ENCODE results near the gene SPACDR.

Gene SPACDR

GRCh38 chr7:100484673-100485045 lies 20.6 kb upstream of the SPACDR start:
- no peak for DNase-seq (ENCODE audit: low spot score)

- DNase-seq (ENCODE audit: low spot score), result peak; percentile 35
Observed at GRCh38 chr7:100483722-100484672, 19.9 kb upstream of the SPACDR start, which contains the start of gene NYAP1. NYAP1 (plus strand) TSS chr7:100483927; CDS start chr7:100485312, 1,385 bp downstream.

GRCh38 chr7:100483090-100483721 lies 19.1 kb upstream of the SPACDR start:
- DNase-seq (ENCODE audit: low spot score), result peak; percentile 29

- DNase-seq (ENCODE audit: low spot score), result no peak
Observed at GRCh38 chr7:100482728-100483089, 18.6 kb upstream of the SPACDR start.

GRCh38 chr7:100481466-100481865 lies 17.4 kb upstream of the SPACDR start:
- no peak for DNase-seq (ENCODE audit: low spot score)

GRCh38 chr7:100478958-100479660 lies 15.0 kb upstream of the SPACDR start, which contains the start of gene TSC22D4:
TSC22D4 (minus strand) TSS chr7:100479214; CDS start chr7:100478038, 1,176 bp downstream.
- peak; percentile 96 for DNase-seq (ENCODE audit: low spot score)

- DNase-seq (ENCODE audit: low spot score), result no peak
Observed at GRCh38 chr7:100477871-100478267, 13.8 kb upstream of the SPACDR start.

- no peak for DNase-seq (ENCODE audit: low spot score)
Observed at GRCh38 chr7:100476903-100477870, 13.1 kb upstream of the SPACDR start.

GRCh38 chr7:100476101-100476780 lies 12.2 kb upstream of the SPACDR start:
- no peak for DNase-seq (ENCODE audit: low spot score)

- DNase-seq (ENCODE audit: low spot score), result no peak
Observed at GRCh38 chr7:100475549-100475948, 11.5 kb upstream of the SPACDR start.

- DNase-seq (ENCODE audit: low spot score), result no peak
Observed at GRCh38 chr7:100472854-100473499, 8.9 kb upstream of the SPACDR start.

GRCh38 chr7:100472121-100472851 lies 8.2 kb upstream of the SPACDR start:
- no peak for DNase-seq (ENCODE audit: low spot score)

GRCh38 chr7:100471021-100471420 lies 7.0 kb upstream of the SPACDR start:
- no peak for DNase-seq (ENCODE audit: low spot score)

- peak; percentile 79 for DNase-seq (ENCODE audit: low spot score)
Observed at GRCh38 chr7:100469227-100470044, 5.4 kb upstream of the SPACDR start.

GRCh38 chr7:100467638-100468373 lies 3.7 kb upstream of the SPACDR start:
- peak; percentile 95 for DNase-seq (ENCODE audit: low spot score)

- DNase-seq (ENCODE audit: low spot score), result no peak
Observed at GRCh38 chr7:100466653-100467605, 2.9 kb upstream of the SPACDR start.
